MM.1S (cell line): Measurements from ENCODE around the gene IGHMBP2.

Experiments
- DNase-seq: peaks from one replicate; pipeline ENCODE4 v3.0.0-alpha.2; 2015
- H2AFZ ChIP-seq: fragments of 300-600 bp; sonication (generic); 2 replicates; pipeline ENCODE4 v1.6.0; 2016; ENCODE audit warnings: antibody characterized with exemption, low read length
- H3F3A ChIP-seq: fragments of 300-600 bp; sonication (generic); 2 replicates; pipeline ENCODE4 v1.6.1; 2016; ENCODE audit warnings: mild to moderate bottlenecking, antibody characterized with exemption, low read length, moderate library complexity, mixed read lengths; ENCODE audit not compliant: insufficient read depth
- H3K27ac ChIP-seq: fragments of 300-600 bp; sonication (generic); 2 replicates; pipeline ENCODE4 v1.5.1; 2016; ENCODE audit warnings: mild to moderate bottlenecking, low read length
- H3K27me3 ChIP-seq: fragments of 300-600 bp; sonication (generic); replicated peaks from 2 replicates; pipeline ENCODE4 v1.6.0; 2016; ENCODE audit warnings: low read length; ENCODE audit not compliant: insufficient read depth
- H3K36me3 ChIP-seq: fragments of 300-600 bp; sonication (generic); replicated peaks from 2 replicates; pipeline ENCODE4 v1.6.1; 2016; ENCODE audit warnings: mild to moderate bottlenecking, low read length, mixed read lengths; ENCODE audit not compliant: insufficient read depth
- H3K4me1 ChIP-seq: fragments of 300-600 bp; sonication (generic); 2 replicates; pipeline ENCODE4 v1.6.1; 2016; ENCODE audit warnings: low read length, mixed read lengths
- H3K4me2 ChIP-seq: fragments of 300-600 bp; sonication (generic); 2 replicates; pipeline ENCODE4 v1.6.0; 2016; ENCODE audit warnings: low read depth, low read length
- H3K4me3 ChIP-seq: fragments of 300-600 bp; sonication (generic); 2 replicates; pipeline ENCODE4 v1.5.1; 2016; ENCODE audit warnings: low read length, mixed read lengths
- H3K79me2 ChIP-seq: fragments of 300-600 bp; sonication (generic); 2 replicates; pipeline ENCODE4 v1.6.1; 2016; ENCODE audit warnings: mixed run types, low read length, mixed read lengths
- H3K9ac ChIP-seq: fragments of 300-600 bp; sonication (generic); 2 replicates; pipeline ENCODE4 v1.6.1; 2016; ENCODE audit warnings: low read length, mixed read lengths
- H3K9me2 ChIP-seq: fragments of 300-600 bp; sonication (generic); replicated peaks from 2 replicates; pipeline ENCODE4 v1.6.1; 2016; ENCODE audit warnings: mild to moderate bottlenecking, low read length, mixed read lengths; ENCODE audit not compliant: insufficient read depth
- H3K9me3 ChIP-seq: fragments of 300-600 bp; sonication (generic); replicated peaks from 2 replicates; pipeline ENCODE4 v1.6.1; 2016; ENCODE audit warnings: mild to moderate bottlenecking, low read length, mixed read lengths; ENCODE audit not compliant: insufficient read depth
- H4K20me1 ChIP-seq: fragments of 300-600 bp; sonication (generic); 2 replicates; pipeline ENCODE4 v1.6.1; 2016; ENCODE audit warnings: mild to moderate bottlenecking, low read length, moderate library complexity, mixed read lengths; ENCODE audit not compliant: insufficient read depth
- EZH2 ChIP-seq: fragments of 300-600 bp; sonication (generic); optimal IDR thresholded peaks from 2 replicates; pipeline ENCODE3; 2017; ENCODE audit warnings: low read depth, mild to moderate bottlenecking, antibody characterized with exemption, low read length, mixed read lengths
- EZH2phosphoT487 ChIP-seq: fragments of 300-600 bp; sonication (generic); IDR thresholded peaks from 2 replicates; pipeline ENCODE4 v1.6.1; 2018; ENCODE audit warnings: antibody characterized with exemption, low read length
- TF ChIP-seq, protein P1 (sequence below): fragments of 300-600 bp; sonication (generic); IDR thresholded peaks from 2 replicates; pipeline ENCODE4 v1.5.1; 2016; ENCODE audit warnings: antibody characterized with exemption, low read length, mixed read lengths

Gene IGHMBP2

DNA sequence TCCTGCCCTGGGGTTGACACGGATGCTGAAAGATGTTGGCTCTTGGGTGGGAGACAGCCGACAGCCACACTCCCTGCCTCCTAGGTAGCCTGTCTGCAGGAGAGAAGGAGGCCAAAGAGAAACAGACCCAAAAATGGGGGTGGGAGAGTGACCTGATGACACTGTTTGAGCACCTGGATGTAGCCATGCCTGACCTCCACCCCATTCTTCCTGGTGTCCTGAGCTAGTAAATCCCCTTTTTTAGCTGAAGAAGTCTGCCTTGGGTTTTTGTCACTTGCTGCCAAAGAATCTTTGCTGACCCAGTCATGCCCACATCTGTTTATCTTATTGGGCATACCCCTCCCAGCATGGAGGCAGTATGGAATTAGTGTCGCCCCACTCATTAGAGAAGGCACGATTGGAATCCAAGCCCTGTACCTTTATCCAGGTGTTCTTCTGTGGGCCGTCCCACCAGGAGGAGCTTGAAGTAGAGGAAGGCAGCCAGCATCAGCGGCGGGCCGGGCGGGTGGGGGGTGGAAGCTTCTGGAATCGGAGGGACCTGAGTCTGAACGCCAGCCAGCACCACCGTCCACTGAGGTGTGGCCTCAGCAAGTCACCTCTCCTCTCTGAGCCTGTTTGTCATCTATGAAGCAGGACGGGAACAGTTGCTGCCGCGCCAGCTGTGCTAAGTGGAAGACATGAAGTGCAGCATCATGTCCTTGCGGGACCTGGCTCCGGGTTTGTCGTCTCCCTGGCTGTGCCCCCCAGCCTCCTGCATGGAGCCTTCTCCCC, 37.8 kb downstream of the IGHMBP2 start:
- no peaks in the 10 kb centered on the region for H4K20me1 ChIP-seq
- no peaks in the 10 kb centered on the region for H3K36me3 ChIP-seq
- H3K9ac ChIP-seq = no peak overlapping the region
- no peak overlapping the region for H3K27ac ChIP-seq
- no peaks in the 10 kb centered on the region for H3K9me2 ChIP-seq
- H3K27me3 ChIP-seq = no peaks in the 10 kb centered on the region
- no peaks in the 10 kb centered on the region for H3K9me3 ChIP-seq
- TF ChIP-seq EZH2phosphoT487 (no peak), EZH2 (no peak)
- TF ChIP-seq, protein P1, sequence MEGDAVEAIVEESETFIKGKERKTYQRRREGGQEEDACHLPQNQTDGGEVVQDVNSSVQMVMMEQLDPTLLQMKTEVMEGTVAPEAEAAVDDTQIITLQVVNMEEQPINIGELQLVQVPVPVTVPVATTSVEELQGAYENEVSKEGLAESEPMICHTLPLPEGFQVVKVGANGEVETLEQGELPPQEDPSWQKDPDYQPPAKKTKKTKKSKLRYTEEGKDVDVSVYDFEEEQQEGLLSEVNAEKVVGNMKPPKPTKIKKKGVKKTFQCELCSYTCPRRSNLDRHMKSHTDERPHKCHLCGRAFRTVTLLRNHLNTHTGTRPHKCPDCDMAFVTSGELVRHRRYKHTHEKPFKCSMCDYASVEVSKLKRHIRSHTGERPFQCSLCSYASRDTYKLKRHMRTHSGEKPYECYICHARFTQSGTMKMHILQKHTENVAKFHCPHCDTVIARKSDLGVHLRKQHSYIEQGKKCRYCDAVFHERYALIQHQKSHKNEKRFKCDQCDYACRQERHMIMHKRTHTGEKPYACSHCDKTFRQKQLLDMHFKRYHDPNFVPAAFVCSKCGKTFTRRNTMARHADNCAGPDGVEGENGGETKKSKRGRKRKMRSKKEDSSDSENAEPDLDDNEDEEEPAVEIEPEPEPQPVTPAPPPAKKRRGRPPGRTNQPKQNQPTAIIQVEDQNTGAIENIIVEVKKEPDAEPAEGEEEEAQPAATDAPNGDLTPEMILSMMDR = no peak
- no peak overlapping the region for H2AFZ ChIP-seq
- no peaks in the 10 kb centered on the region for H3F3A ChIP-seq
- no peak overlapping the region for H3K4me3 ChIP-seq
- DNase-seq = no peak
- H3K79me2 ChIP-seq = no peaks in the 10 kb centered on the region
- H3K4me2 ChIP-seq = no peak overlapping the region
- no peaks in the 10 kb centered on the region for H3K4me1 ChIP-seq

DNA sequence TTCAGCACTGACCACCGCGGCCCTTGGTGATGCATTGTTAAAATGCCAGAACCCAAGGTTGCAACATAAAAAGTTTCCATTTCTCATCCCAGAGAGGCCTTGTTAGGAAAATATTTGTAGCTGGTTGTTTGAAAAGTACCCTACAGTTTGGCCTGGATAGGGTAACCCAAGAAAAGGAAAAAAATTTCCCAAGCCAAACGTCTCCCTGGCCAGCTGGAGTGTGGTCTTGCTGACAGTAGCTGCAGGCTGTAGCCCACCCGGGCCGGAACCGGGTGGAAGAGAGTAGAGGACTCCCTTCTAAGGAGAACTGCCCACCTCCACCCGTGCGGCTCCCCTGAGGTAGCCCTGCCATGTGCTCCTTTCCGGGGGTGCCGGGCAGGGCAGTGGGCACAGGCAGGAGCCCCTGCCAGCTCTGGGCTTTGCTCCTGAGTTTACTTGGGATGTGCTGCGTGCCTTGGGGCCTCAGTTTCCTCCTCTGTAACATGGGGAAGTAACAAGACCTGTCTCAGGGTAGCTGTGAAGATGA, 38.5 kb downstream of the IGHMBP2 start:
- no peaks in the 10 kb centered on the region for H3K9me2 ChIP-seq
- H3K4me3 ChIP-seq = no peak overlapping the region
- no peak overlapping the region for H3K4me2 ChIP-seq
- no peaks in the 10 kb centered on the region for H3F3A ChIP-seq
- H2AFZ ChIP-seq = no peak overlapping the region
- no peak overlapping the region for H3K9ac ChIP-seq
- no peak for DNase-seq
- TF ChIP-seq EZH2phosphoT487 = no peak
- TF ChIP-seq EZH2 = no peak
- TF ChIP-seq, protein P1 = no peak
- no peaks in the 10 kb centered on the region for H3K79me2 ChIP-seq
- H3K4me1 ChIP-seq = no peaks in the 10 kb centered on the region
- no peaks in the 10 kb centered on the region for H4K20me1 ChIP-seq
- no peaks in the 10 kb centered on the region for H3K36me3 ChIP-seq
- no peaks in the 10 kb centered on the region for H3K9me3 ChIP-seq
- H3K27ac ChIP-seq = no peak overlapping the region
- H3K27me3 ChIP-seq = no peaks in the 10 kb centered on the region

DNA sequence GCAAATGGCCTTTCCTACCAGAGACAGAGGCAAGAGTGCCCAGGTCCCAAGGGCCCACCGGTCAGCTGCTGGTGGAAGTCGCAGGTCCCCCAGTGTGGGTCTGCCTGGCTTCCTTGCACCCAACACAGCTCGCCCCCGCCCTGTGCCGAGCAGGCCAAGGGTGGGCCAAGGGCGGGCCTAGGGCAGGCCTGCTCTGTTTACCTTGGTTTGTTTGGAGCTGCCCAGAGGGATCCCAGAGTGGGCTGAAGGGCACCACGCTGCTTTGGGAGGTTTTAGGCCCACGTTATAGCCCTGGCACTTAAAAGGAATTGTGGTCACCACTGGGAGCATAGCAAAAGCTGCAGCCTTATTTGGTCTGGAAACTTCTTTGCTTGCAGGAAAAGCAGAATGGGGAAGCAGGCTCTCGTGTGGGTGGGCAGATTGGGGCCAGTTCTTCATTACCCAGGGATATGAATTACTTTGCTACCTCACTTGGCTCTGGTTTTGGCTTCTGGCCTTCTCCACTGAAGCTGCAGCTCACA, 39.1 kb downstream of the IGHMBP2 start:
- TF ChIP-seq, protein P1 = no peak
- no peak for TF ChIP-seq EZH2
- TF ChIP-seq EZH2phosphoT487 = no peak
- H3K9ac ChIP-seq = no peak overlapping the region
- no peaks in the 10 kb centered on the region for H3K27me3 ChIP-seq
- H3K79me2 ChIP-seq = no peaks in the 10 kb centered on the region
- H3F3A ChIP-seq = no peaks in the 10 kb centered on the region
- no peaks in the 10 kb centered on the region for H3K9me3 ChIP-seq
- H3K9me2 ChIP-seq = no peaks in the 10 kb centered on the region
- H3K4me1 ChIP-seq = no peaks in the 10 kb centered on the region
- no peak for DNase-seq
- no peak overlapping the region for H3K4me2 ChIP-seq
- H3K4me3 ChIP-seq = no peak overlapping the region
- H3K27ac ChIP-seq = no peak overlapping the region
- no peaks in the 10 kb centered on the region for H3K36me3 ChIP-seq
- H2AFZ ChIP-seq = no peak overlapping the region
- H4K20me1 ChIP-seq = no peaks in the 10 kb centered on the region
